GM12874 (cell line): Measurements from ENCODE around the gene CAST.
A peak's percentile ranks its signal among the peaks of the same experiment; 100 is the strongest.

Experiments
- CTCF ChIP-seq: IDR thresholded peaks from 2 replicates; pipeline ENCODE4 v1.5.1; 2011; ENCODE audit warnings: low read depth, mild to moderate bottlenecking, control low read depth, low read length, moderate library complexity; ENCODE audit not compliant: insufficient read depth

The CAST gene

DNA sequence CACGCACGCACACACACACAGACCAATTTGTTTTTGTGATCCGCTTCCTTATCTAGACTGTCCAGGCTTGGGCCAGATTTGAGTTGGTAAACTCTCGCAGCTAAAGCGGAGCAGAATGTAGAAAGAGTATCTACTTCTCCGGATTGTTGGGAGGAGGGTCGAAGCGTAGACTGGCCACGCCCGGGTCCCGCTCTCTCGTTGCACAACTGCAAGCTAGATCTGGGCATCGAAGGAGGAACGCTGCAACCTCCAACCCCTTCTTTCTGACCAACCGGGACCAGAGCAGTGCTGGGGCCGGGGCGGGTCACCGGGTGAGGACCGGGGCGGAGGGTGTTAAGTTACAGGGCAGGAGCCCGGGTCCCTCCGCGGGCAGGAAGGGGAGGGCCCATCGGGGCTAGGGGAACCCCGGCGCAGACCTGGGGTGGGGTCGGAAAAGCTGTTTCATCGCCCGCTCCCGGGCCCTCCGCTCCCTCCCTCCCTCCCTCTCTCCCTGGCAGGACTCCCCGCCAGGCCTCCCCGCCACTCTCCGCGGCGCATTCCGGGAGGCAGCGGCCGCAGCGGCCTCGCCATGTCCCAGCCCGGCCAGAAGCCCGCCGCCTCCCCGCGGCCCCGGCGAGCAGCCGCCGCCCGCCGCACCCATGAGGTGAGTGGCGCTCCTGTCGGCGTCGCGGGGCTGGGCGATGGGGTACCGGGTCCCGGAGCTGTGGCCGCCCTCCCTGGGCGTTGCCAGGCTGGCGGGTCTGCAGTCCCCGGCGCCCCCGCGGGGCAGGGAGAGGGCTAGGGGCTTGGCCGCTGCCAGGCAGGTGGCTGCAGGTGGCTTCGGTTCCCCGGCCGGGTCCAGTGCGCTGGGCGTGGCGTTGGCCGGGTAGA lies at the start of gene CAST:
TSS of gene CAST (plus strand) at position 522 of the 870 bp plus-strand sequence. CDS start at position 569, 47 bp downstream.
- 0 out of 2 replicates have a peak, but pooled peaks have one; percentile 8 for TF ChIP-seq CTCF

- TF ChIP-seq CTCF, result 0 out of 2 replicates have a peak, but pooled peaks have one; percentile 23
Observed at GRCh38 chr5:96614110-96614691, 48.0 kb upstream of the CAST start.

- no peak for TF ChIP-seq CTCF
Observed at GRCh38 chr5:96615223-96615622, 47.0 kb upstream of the CAST start.

- no peak for TF ChIP-seq CTCF
Observed at GRCh38 chr5:96616801-96617200, 45.4 kb upstream of the CAST start.

- TF ChIP-seq CTCF, result no peak
Observed at GRCh38 chr5:96619946-96620345, 42.2 kb upstream of the CAST start.

DNA sequence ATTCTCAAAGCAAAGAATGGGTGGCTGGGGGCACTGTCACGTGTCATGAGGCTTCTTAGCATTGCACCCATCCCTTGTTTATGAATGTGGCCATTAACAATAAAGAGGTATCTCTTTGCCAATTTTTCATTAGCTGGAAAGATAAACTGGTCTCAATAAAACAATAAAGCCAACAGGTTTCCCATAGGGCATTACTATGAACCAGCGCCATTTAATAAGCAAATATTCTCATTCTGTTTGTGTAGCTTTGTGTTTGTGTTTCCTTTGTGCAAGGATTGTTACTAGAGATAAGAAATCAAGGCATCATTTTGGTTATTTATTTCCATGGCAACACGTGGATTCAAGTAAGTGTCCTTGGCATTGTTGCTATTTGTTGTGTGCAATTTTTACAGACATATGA lies 37.6 kb upstream of the CAST start:
- no peak for TF ChIP-seq CTCF

DNA sequence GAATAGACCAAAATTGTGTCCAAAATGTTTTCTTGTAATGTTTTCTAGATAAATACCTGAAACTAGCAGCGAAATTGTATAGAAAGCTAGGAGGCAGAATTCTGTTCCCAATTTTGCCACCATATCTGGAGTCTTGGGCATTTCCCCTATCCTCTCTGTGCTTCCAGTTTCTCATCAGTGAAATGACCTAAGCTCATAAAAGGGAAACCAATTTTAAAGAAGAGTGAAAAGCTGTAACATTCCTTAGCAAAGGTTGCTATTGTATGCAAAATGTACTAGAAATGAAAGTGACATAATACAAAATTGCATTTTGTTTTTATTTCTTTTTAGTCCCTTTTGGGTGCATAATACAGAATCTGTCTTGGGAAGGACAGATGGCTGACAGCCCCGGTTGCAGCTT lies 36.8 kb upstream of the CAST start:
- no peak for TF ChIP-seq CTCF
